K562 (cell line): ENCODE measurements around the gene GNAT1. TPM values are rescaled to one million over a fixed set of nuclear protein-coding genes. Genes with fewer than 3 reads are reported as not detected.
"Not testable (repeated sequence)": the region's sequence is repeated elsewhere in the genome, so short reads cannot be mapped to it uniquely, and the experiment has no call there.

Experiments
- ATAC-seq: fragments of 200-7000 bp; cut with Tn5 transposase; 3 replicates; pipeline ENCODE4 v1.9.1; 2020; ENCODE audit warnings: moderate library complexity
- BruUV-seq: library from RNA; stranded (reverse); fragments of 400-500 nt; replicated peaks from 2 replicates; lab custom pipeline; 2021; lab: Mats Ljungman, UMichigan
- CTCF ChIA-PET: fragments of 300-600 bp; formaldehyde crosslinking; extraction: SDS; loops from one replicate; lab custom pipeline; 2021; ENCODE audit warnings: low intra/inter-chr PET ratio; lab: Yijun Ruan, JAX
- POLR2A ChIA-PET: fragments of 300-600, 350-650 bp; sonication (Branson Sonifier 250); formaldehyde crosslinking; extraction: SDS; loops from one replicate; lab custom pipeline; 2021; ENCODE audit warnings: antibody characterized with exemption, inconsistent platforms; lab: Yijun Ruan, JAX
- DNase-seq, 4 experiments: peaks; one replicate each; pipeline versions ENCODE4 v3.0.0 to v3.0.0-alpha.2; 2011 to 2018; ENCODE audit warnings: low spot score in 3 of 4, mixed read lengths in 3 of 4; ENCODE audit errors: extremely low read depth in 1 of 4
- FAIRE-seq: peaks from 2 replicates; lab custom pipeline; 2011; peaks lifted over from hg19 to GRCh38; lab: Jason Lieb, UNC
- H2AFZ ChIP-seq: 2 replicates; pipeline ENCODE4 v1.6.0; 2011; ENCODE audit warnings: low read depth, low read length, control low read depth, inconsistent platforms
- H3K27ac ChIP-seq: fragments of 200-600 bp; 3 replicates; pipeline ENCODE4 v1.8.0; 2011; ENCODE audit warnings: low read depth, mild to moderate bottlenecking, control low read depth, inconsistent platforms, low read length, moderate library complexity, mixed read lengths; ENCODE audit errors: extremely low read depth
- H3K27me3 ChIP-seq, 2 experiments: fragments of 300-600 bp in 1 of 2; 2 replicates in 1 of 2; 3 replicates in 1 of 2; pipeline versions ENCODE4 v1.6.0 to v1.8.0; 2011; ENCODE audit warnings: inconsistent platforms in 2 of 2, low read length in 2 of 2, mild to moderate bottlenecking in 1 of 2, mixed read lengths in 1 of 2, moderate library complexity in 1 of 2; ENCODE audit not compliant: control insufficient read depth in 2 of 2, insufficient read depth in 2 of 2
- H3K36me3 ChIP-seq: fragments of 300-600 bp; 3 replicates; pipeline ENCODE4 v1.8.0; 2011; ENCODE audit warnings: mild to moderate bottlenecking, low read length, inconsistent platforms; ENCODE audit not compliant: control insufficient read depth, insufficient read depth
- H3K4me1 ChIP-seq, 2 experiments: fragments of 200-600 bp in 1 of 2; replicated peaks in 1 of 2; 2 replicates in 1 of 2; 3 replicates in 1 of 2; pipeline versions ENCODE4 v1.5.1 to v1.8.0; 2011; ENCODE audit warnings: inconsistent platforms in 2 of 2, low read length in 2 of 2, mild to moderate bottlenecking in 1 of 2, mixed read lengths in 1 of 2, moderate library complexity in 1 of 2; ENCODE audit not compliant: control insufficient read depth in 2 of 2, insufficient read depth in 2 of 2
- H3K4me2 ChIP-seq: 2 replicates; pipeline ENCODE4 v1.6.1; 2011; ENCODE audit warnings: low read length, control low read depth, inconsistent platforms, mixed read lengths; ENCODE audit not compliant: insufficient read depth
- H3K4me3 ChIP-seq: fragments of 200-600 bp; sonication (generic), shearing (Covaris generic); 2 replicates; pipeline ENCODE4 v1.5.1; 2016; ENCODE audit warnings: control low read depth, inconsistent platforms
- H3K79me2 ChIP-seq: fragments of 200-600 bp; 3 replicates; pipeline ENCODE4 v1.8.0; 2011; ENCODE audit warnings: low read length, inconsistent platforms; ENCODE audit not compliant: control insufficient read depth, insufficient read depth
- H3K9ac ChIP-seq, 2 experiments: 2 replicates each; pipeline versions ENCODE4 v1.6.0 to v1.6.1; 2011; ENCODE audit warnings: low read depth in 2 of 2, low read length in 2 of 2, control low read depth in 1 of 2, inconsistent platforms in 1 of 2, mild to moderate bottlenecking in 1 of 2, mixed read lengths in 1 of 2; ENCODE audit not compliant: insufficient read depth in 1 of 2
- H3K9me1 ChIP-seq: one replicate; pipeline ENCODE4 v1.6.0; 2011; ENCODE audit warnings: inconsistent platforms, mild to moderate bottlenecking, low read length, moderate library complexity; ENCODE audit not compliant: control insufficient read depth, insufficient read depth
- H3K9me3 ChIP-seq: replicated peaks from 2 replicates; pipeline ENCODE4 v1.5.1; 2011; ENCODE audit warnings: low read depth, low read length, inconsistent platforms; ENCODE audit not compliant: control insufficient read depth, insufficient read depth
- H4K20me1 ChIP-seq: replicated peaks from 2 replicates; pipeline ENCODE4 v1.6.1; 2011; ENCODE audit warnings: low read length, inconsistent platforms, mixed read lengths; ENCODE audit not compliant: control insufficient read depth, insufficient read depth
- BCOR ChIP-seq: fragments of 450-650 bp; IDR thresholded peaks from 2 replicates; pipeline ENCODE4 v1.6.1; 2016
- RBM25 ChIP-seq: fragments of 200-400 bp; formaldehyde crosslinking; IDR thresholded peaks from 2 replicates; pipeline ENCODE4 v1.6.1; 2018; ENCODE audit warnings: low read length, low read depth, moderate library complexity; ENCODE audit not compliant: severe bottlenecking
- SMARCA5 ChIP-seq: fragments of 450-650 bp; IDR thresholded peaks from 2 replicates; pipeline ENCODE4 v1.6.1; 2016
- TCF7 ChIP-seq: sonication (generic); IDR thresholded peaks from 2 replicates; pipeline ENCODE4 v1.6.1; 2016; ENCODE audit warnings: antibody characterized with exemption, borderline replicate concordance
- ZFP36 ChIP-seq: fragments of 150-350 bp; IDR thresholded peaks from 2 replicates; pipeline ENCODE4 v1.6.1; 2018; ENCODE audit warnings: low read length, low read depth; ENCODE audit not compliant: partially characterized antibody
- ZNF384 ChIP-seq: IDR thresholded peaks from 2 replicates; pipeline ENCODE4 v1.6.1; 2012; ENCODE audit warnings: low read depth, low read length, improper control_type of control experiment
- ZNF436 ChIP-seq: fragments of 250-450, 450-650 bp; sonication (Bioruptor Pico); formaldehyde crosslinking; IDR thresholded peaks from 2 replicates; pipeline ENCODE4 v1.7.0; 2020; ENCODE audit warnings: mild to moderate bottlenecking
- WGBS: fragments of 100-300 bp; shearing (Covaris generic); methylation state at CpG from one replicate; pipeline ENCODE4 v1.1.6; 2016; ENCODE audit warnings: low coverage, mixed read lengths; ENCODE audit not compliant: insufficient coverage; ENCODE audit errors: missing lambda C conversion rate; 5-methylcytosine and 5-hydroxymethylcytosine counted together
- in situ Hi-C: fragments of 300-500 bp; cut with MboI; formaldehyde crosslinking; loops from 4 replicates; pipeline ENCODE4 v1.15.0; 2018; ENCODE audit warnings: inconsistent platforms, mixed read lengths
- intact Hi-C: fragments of 100-400 bp; cut with micrococcal nuclease; formaldehyde crosslinking; loops from 2 replicates; pipeline ENCODE4 v1.14.2; 2022
- polyA plus RNA-seq, 8 experiments: library from polyadenylated mRNA; depleted of rRNA in 4 of 8; stranded (reverse) in 5 of 8; unstranded in 3 of 8; fragments of >200 nt; fragmentation: Nextera tagmentation in 2 of 8; fragmentation: Illumina TruSeq in 1 of 8; extraction: Ambion mirVana in 2 of 8; extraction: Trizol in 1 of 8; gene quantifications; 2 replicates each; pipeline versions ENCODE4 v1.2.1 to v1.2.3, GENCODE V29; 2011 to 2014; ENCODE audit warnings: inconsistent platforms in 1 of 8, missing spikeins in 1 of 8
- total RNA-seq, 7 experiments: library from RNA; depleted of rRNA in 6 of 7; stranded (reverse); fragments of >200 nt in 6 of 7; fragmentation: Illumina TruSeq in 2 of 7; extraction: Trizol in 2 of 7; gene quantifications; 2 replicates each; pipeline versions ENCODE4 v1.2.1 to v1.2.3, GENCODE V29; 2011 to 2021; ENCODE audit warnings: low replicate concordance in 1 of 7

GNAT1 gene
- total and polyA plus RNA-seq, 9 of the 15 experiments (the other 6 are each of a cell fraction or from before 2014, with no cell fraction given): not detected

DNA sequence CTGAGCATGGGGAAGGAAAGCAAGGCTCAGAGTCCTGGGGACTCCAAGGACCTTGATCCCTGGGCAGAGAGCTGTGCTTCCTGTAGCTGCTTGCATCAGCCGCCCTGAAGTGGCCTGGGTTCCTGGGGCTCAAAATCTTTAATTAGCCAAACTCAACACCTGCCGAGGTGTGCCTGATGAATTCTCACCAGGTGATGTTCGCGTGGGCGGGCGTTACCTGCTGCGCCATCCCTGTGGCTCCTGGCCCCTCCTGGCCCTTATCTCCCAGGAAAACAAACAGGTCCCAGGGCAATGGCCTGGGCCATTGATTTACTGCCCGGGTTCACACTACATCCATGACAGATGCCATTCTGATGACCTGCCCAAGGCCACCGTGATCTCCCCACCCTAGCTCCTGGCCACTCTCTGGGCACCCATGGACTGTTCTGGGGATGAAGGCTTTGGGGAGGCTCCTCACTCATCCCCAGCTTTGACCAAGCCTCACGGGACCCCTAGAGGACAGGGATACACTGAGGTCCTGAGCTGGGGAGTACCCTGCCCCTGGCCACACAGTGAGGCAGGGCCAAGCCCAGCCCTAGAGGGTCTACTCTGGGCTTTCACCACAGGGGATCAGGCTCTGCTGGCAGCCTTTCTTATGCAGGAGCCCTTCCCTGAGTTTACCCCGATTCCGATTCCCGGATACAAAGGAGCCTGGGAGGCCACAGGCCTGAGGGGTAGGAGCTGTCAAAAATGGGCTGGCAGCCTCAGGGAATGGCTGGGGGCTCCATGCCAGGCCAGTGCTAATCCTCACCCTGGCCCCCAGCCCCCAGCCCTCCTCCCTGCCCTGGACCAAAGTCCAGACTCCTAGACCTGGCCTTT is 19.3 kb downstream of the GNAT1 start:
- H3K9me1 ChIP-seq: no peaks in the 10 kb centered on the region
- H3K4me3 ChIP-seq: no peak overlapping the region
- H3K9me3 ChIP-seq: no peaks in the 10 kb centered on the region
- ATAC-seq: no peak
- no peak overlapping the region for H3K9ac ChIP-seq
- H4K20me1 ChIP-seq: no peaks in the 10 kb centered on the region
- H3K4me1 ChIP-seq: peaks cover 0 to 3% of the 10 kb centered on the region in 2 experiments; a peak in 2 of 5 replicates
- no peak for TF ChIP-seq TCF7
- no peak overlapping the region for H3K27ac ChIP-seq
- WGBS: 27% methylated on average over 11 of the region's 13 CpGs
- no TSS peak for BruUV-seq
- H3K27me3 ChIP-seq: peaks cover 1 to 23% of the 10 kb centered on the region in 2 experiments; a peak in 4 of 5 replicates
- no peak for DNase-seq
- no peak overlapping the region for H3K4me2 ChIP-seq
- in situ Hi-C loops: no loop called here
- CTCF ChIA-PET: no interaction called here
- H3K79me2 ChIP-seq: no peaks in the 10 kb centered on the region
- no peak for FAIRE-seq
- intact Hi-C loops: no loop called here
- POLR2A ChIA-PET: interaction anchor here (0.6 to 1.7 kb wide), 3 partner anchors 9 to 47 kb away, joined by 3 to 6 read pairs (median 3); no protein-coding TSS in a partner anchor
- no peaks in the 10 kb centered on the region for H3K36me3 ChIP-seq
- H2AFZ ChIP-seq: no peak overlapping the region

DNA sequence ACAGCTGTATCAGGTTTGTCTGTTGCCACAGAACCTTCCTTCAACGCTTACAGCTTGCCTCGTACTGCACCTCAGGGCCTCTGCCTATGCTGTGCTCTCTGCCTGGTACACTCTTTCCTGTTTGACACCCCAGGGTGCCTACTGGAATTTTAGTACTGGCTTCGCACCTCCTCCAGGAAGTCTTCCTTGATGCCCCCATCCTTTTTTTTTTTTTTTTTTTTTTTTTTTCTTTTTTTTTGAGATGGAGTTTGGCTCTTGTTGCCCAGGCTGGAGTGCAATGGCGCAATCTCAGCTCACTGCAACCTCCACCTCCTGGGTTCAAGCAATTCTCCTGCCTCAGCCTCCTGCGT is 19.9 kb downstream of the GNAT1 start:
- H3K27me3 ChIP-seq: peaks cover 0 to 18% of the 10 kb centered on the region in 2 experiments; a peak in 3 of 5 replicates
- H3K4me3 ChIP-seq, FAIRE-seq, H3K27ac ChIP-seq, H3K36me3 ChIP-seq, ATAC-seq, H4K20me1 ChIP-seq, CTCF ChIA-PET, H3K9me1 ChIP-seq, intact Hi-C loops, H3K4me1 ChIP-seq, H3K79me2 ChIP-seq, H3K9ac ChIP-seq, DNase-seq, BruUV-seq, H3K9me3 ChIP-seq, in situ Hi-C loops, H3K4me2 ChIP-seq, H2AFZ ChIP-seq: not testable (repeated sequence)
- WGBS: 29% methylated on average over 4 of the region's 5 CpGs
- POLR2A ChIA-PET: interaction anchor here (1.7 kb wide), 1 partner anchor 9 kb away, joined by 6 read pairs; no protein-coding TSS in a partner anchor
- peak; percentile 67 for TF ChIP-seq BCOR
- TF ChIP-seq SMARCA5: 0 out of 2 replicates have a peak, but pooled peaks have one; percentile 60
- peak; percentile 49 for TF ChIP-seq RBM25
- peak; percentile 71; the same call in 1 of the 2 replicates for TF ChIP-seq ZNF436 (CRISPR knock-in tag)
- peak; percentile 94 for TF ChIP-seq ZFP36
- TF ChIP-seq ZNF384: 0 out of 2 replicates have a peak, but pooled peaks have one; percentile 23
